Activated CD8-positive, alpha-beta memory T cell treated with anti-CD3 and anti-CD28 coated beads, Interleukin-2, amount 50 U/mL, for 4 hours (primary cell): ENCODE data around the gene SGPP2.

Experiments used
- DNase-seq: peaks from one replicate; pipeline ENCODE4 v3.0.0-alpha.2; 2020

Gene SGPP2

GRCh38 chr2:222477962-222478608 is 53.7 kb downstream of the SGPP2 start:
- DNase-seq = no peak

- DNase-seq = no peak
These were observed 55.5 kb downstream of the SGPP2 start for GRCh38 chr2:222479859-222480258.

- no peak for DNase-seq
These were observed 56.2 kb downstream of the SGPP2 start for GRCh38 chr2:222480497-222480896.

GRCh38 chr2:222481941-222482340 is 57.6 kb downstream of the SGPP2 start:
- DNase-seq = no peak

- DNase-seq = no peak
These were observed 59.2 kb downstream of the SGPP2 start for GRCh38 chr2:222483513-222484039.

- DNase-seq = no peak
These were observed 61.2 kb downstream of the SGPP2 start for GRCh38 chr2:222485367-222486211.

- no peak for DNase-seq
These were observed 65.8 kb downstream of the SGPP2 start for GRCh38 chr2:222490131-222490530.

GRCh38 chr2:222492683-222493082 is 68.3 kb downstream of the SGPP2 start:
- DNase-seq = no peak

GRCh38 chr2:222494104-222494739 is 69.9 kb downstream of the SGPP2 start:
- DNase-seq = no peak

- DNase-seq = no peak
These were observed 71.0 kb downstream of the SGPP2 start for GRCh38 chr2:222495388-222495787.

GRCh38 chr2:222499226-222499625 is 74.9 kb downstream of the SGPP2 start:
- DNase-seq = no peak

GRCh38 chr2:222504191-222504590 is 79.8 kb downstream of the SGPP2 start:
- DNase-seq = no peak

GRCh38 chr2:222504719-222505118 is 80.4 kb downstream of the SGPP2 start:
- DNase-seq = no peak

- DNase-seq = no peak
These were observed 82.0 kb downstream of the SGPP2 start for GRCh38 chr2:222506230-222506935.

- DNase-seq = no peak
These were observed 90.6 kb downstream of the SGPP2 start for GRCh38 chr2:222514901-222515300.

GRCh38 chr2:222518570-222519381 is 94.4 kb downstream of the SGPP2 start:
- no peak for DNase-seq

- DNase-seq = no peak
These were observed 96.8 kb downstream of the SGPP2 start for GRCh38 chr2:222521099-222521498.

- DNase-seq = no peak
These were observed 97.7 kb downstream of the SGPP2 start for GRCh38 chr2:222522082-222522481.

- no peak for DNase-seq
These were observed 99.6 kb downstream of the SGPP2 start for GRCh38 chr2:222523783-222524544.

GRCh38 chr2:222525811-222526210 is 101.5 kb downstream of the SGPP2 start:
- DNase-seq = no peak
